Testis (tissue), 3 donors: ENCODE measurements around the gene SH2D3A. TPM values are rescaled to one million over a fixed set of nuclear protein-coding genes. Genes with fewer than 3 reads are reported as not detected.

Source experiments
- DNase-seq: peaks from one replicate; pipeline ENCODE4 v3.0.0-alpha.2; 2019
- H3K27ac ChIP-seq, 2 donors: fragments of 200-600 bp; sonication (generic); one replicate each; pipeline ENCODE4 v1.5.1; 2019
- H3K27me3 ChIP-seq: fragments of 200-600 bp; sonication (generic); one replicate; pipeline ENCODE4 v1.5.1; 2019
- H3K36me3 ChIP-seq: fragments of 200-600 bp; sonication (generic); one replicate; pipeline ENCODE4 v1.5.1; 2017; ENCODE audit warnings: low read depth; ENCODE audit errors: missing control alignments
- H3K4me1 ChIP-seq: fragments of 200-600 bp; sonication (generic); one replicate; pipeline ENCODE4 v1.5.1; 2019
- H3K4me3 ChIP-seq, 2 donors: fragments of 200-600 bp; sonication (generic); one replicate each; pipeline ENCODE4 v1.5.1; 2017 to 2019
- H3K9me3 ChIP-seq: fragments of 200-600 bp; sonication (generic); one replicate; pipeline ENCODE4 v1.5.1; 2017
- CTCF ChIP-seq, 3 experiments: fragments of 450-650 bp in 2 of 3; fragments of 200-600 bp in 1 of 3; sonication (generic) in 1 of 3; IDR thresholded peaks; one replicate each; pipeline ENCODE4 v1.5.1; 2016 to 2019; ENCODE audit warnings: antibody characterized with exemption in 3 of 3, mild to moderate bottlenecking in 2 of 3, moderate library complexity in 1 of 3
- POLR2A ChIP-seq: fragments of 450-650 bp; IDR thresholded peaks from one replicate; pipeline ENCODE4 v1.6.1; 2017; ENCODE audit warnings: antibody characterized with exemption, mild to moderate bottlenecking, moderate library complexity
- WGBS, 2 donors: methylation state at CpG; one replicate each; pipeline ENCODE4 v1.1.5; 2018; 5-methylcytosine and 5-hydroxymethylcytosine counted together
- intact Hi-C: fragments of 100-400 bp; cut with DNase I; formaldehyde crosslinking; loops from one replicate; pipeline ENCODE4 v1.15.1; 2023; ENCODE audit warnings: low total_unique reads
- polyA plus RNA-seq: library from polyadenylated mRNA; stranded (reverse); fragments of 350-450 nt; fragmentation: Illumina TruSeq; extraction: RNeasy Lipid Tissue Mini Kit (QIAGEN cat#74804); gene quantifications from one replicate; pipeline ENCODE4 v1.2.3, GENCODE V29; 2014; ENCODE audit warnings: low read depth, low replicate concordance; ENCODE audit not compliant: insufficient read depth
- total RNA-seq, 2 donors: library from RNA; depleted of rRNA; stranded (reverse); fragments of >200 nt; gene quantifications; one replicate each; pipeline ENCODE4 v1.2.3, GENCODE V29; 2016

Gene SH2D3A
- total and polyA plus RNA-seq, 3 donors from 2014 or later, result 7.4 to 12.8 (median 7.5) TPM

GRCh38 chr19:6740589-6741343, 26.5 kb downstream of the SH2D3A start:
- Histone ChIP-seq H3K27me3 (no peaks in the 10 kb centered on the region), H3K9me3 (no peaks in the 10 kb centered on the region), H3K36me3 (no peaks in the 10 kb centered on the region), H3K27ac (peak overlapping the region; percentile 77 to 94), H3K4me1 (peaks cover 44% of the 10 kb centered on the region), H3K4me3 (peak overlapping the region; percentile 75 to 88)
- intact Hi-C loops, result no loop called here
- WGBS, 2 donors, result 1% methylated on average over 25 to 46 of the region's 46 CpGs
- peak; percentile 43 for DNase-seq
- TF ChIP-seq CTCF (IDR thresholded peaks at IDR 0.05), result no peak
- no peak for TF ChIP-seq POLR2A

GRCh38 chr19:6739883-6740588, 27.2 kb downstream of the SH2D3A start:
- intact Hi-C loops, result no loop called here
- TF ChIP-seq POLR2A, result no peak
- TF ChIP-seq CTCF (IDR thresholded peaks at IDR 0.05), result no peak
- Histone ChIP-seq H3K36me3 (no peaks in the 10 kb centered on the region), H3K27me3 (no peaks in the 10 kb centered on the region), H3K9me3 (no peaks in the 10 kb centered on the region), H3K4me3 (peak overlapping the region; percentile 75 to 88), H3K27ac (peak overlapping the region; percentile 77 to 94), H3K4me1 (peaks cover 41% of the 10 kb centered on the region)
- no peak for DNase-seq
- WGBS, 2 donors, result 0 to 1% methylated on average over 4 to 30 of the region's 34 CpGs

- Histone ChIP-seq H3K4me3 (peak within 1 kb of the TSS; percentile 75 to 88), H3K4me1 (peaks cover 35% of the 10 kb centered on the region), H3K9me3 (no peaks in the 10 kb centered on the region), H3K27me3 (no peaks in the 10 kb centered on the region), H3K36me3 (no peaks in the 10 kb centered on the region), H3K27ac (peak within 1 kb of the TSS; percentile 81 to 94)
- TF ChIP-seq POLR2A (no peak), CTCF (IDR thresholded peaks at IDR 0.05) (no peak)
- intact Hi-C loops, result no loop called here
- DNase-seq, result peak; percentile 93
- 0% methylated on average over 14 to 19 of the region's 47 CpGs for WGBS, 2 donors
Observed at GRCh38 chr19:6739390-6739882, 27.8 kb downstream of the SH2D3A start, which contains the start of gene TRIP10. Gene TRIP10, plus strand, starts transcription at chr19:6739680. Its CDS starts 82 bp downstream, at chr19:6739762.

GRCh38 chr19:6738787-6739389, 28.3 kb downstream of the SH2D3A start:
- intact Hi-C loops, result no loop called here
- Histone ChIP-seq H3K27ac (peak overlapping the region; percentile 81 to 94), H3K4me1 (peaks cover 30% of the 10 kb centered on the region), H3K4me3 (peak overlapping the region; percentile 36 to 88), H3K9me3 (no peaks in the 10 kb centered on the region), H3K27me3 (no peaks in the 10 kb centered on the region), H3K36me3 (no peaks in the 10 kb centered on the region)
- peak; percentile 61 for DNase-seq
- TF ChIP-seq POLR2A (no peak), CTCF (IDR thresholded peaks at IDR 0.05) (no peak)
- 0 to 1% methylated on average over 21 to 24 of the region's 24 CpGs for WGBS, 2 donors
